ENCODE results near the gene TBC1D1.

Gene TBC1D1

DNA sequence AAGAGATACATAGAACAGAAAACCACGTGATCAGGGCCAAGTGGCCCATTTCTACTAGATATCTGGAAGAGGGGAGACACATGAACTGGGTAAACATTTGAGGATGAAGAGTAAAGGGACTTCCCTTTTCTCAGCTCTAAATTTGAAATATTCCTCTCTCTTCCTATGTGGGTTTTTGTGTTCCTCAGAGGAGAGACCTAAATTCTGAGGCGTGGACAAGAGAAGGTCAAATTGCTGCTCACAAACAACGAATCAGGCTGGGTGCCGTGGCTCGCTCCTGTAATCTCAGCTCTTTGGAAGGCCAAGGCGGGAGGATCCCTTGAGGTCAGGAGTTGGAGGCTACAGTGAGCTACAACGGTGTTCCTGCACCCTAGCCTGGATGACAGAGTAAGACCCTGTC, 285.3 kb downstream of the TBC1D1 start:
- DNase-seq = no peak

DNA sequence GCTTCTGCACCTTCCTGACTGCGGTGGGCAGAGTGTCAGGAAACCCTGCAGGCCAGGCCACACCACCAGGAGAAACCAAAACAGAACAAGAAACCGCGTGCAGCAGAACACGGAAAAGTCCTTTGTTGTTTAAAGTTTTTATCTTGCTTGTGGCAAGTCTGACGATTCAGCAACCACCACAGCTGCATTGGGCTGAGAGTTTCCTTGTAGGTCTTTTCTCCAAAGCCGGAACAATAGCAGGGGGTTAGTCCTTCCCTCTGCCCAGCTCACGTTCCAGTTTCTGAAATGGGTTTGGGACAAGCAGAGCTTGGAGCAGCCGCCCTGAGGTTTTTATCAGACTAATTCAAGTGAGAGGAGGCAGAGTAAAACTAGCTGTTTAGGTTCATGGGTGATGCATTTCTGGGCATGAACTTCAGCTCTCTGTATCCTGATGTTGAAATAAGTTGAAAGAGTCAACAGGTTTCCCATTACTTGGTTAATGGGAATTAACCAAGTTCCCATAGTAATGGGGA, 286.2 kb downstream of the TBC1D1 start:
- DNase-seq = peak in 1 of 2 donors; percentile 31

GRCh38 chr4:38177641-38178391, 286.9 kb downstream of the TBC1D1 start:
- peak in 1 of 2 donors; percentile 34 for DNase-seq

GRCh38 chr4:38178392-38178995, 287.6 kb downstream of the TBC1D1 start:
- no peak for DNase-seq

- DNase-seq = peak; percentile 74 to 82
Measured at GRCh38 chr4:38179690-38180377, 288.9 kb downstream of the TBC1D1 start.

DNA sequence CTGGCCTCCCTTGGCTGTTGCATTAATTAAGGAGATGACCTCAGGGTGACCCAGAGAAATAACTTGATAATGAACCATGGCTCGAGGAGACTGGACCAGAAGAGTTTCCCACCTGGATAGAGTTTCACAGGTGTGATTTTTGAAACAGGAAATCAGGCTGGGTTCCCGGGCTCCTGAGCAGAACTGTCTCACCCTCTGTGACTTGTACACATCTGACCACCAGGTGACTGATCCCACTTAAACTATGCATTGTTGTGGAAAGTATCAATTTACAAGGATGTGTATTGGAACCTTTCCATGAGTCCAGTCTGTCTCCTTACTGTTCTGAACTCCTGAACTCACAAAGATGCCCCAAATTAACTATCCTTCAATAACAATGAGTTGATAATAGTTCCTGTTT, 289.6 kb downstream of the TBC1D1 start:
- DNase-seq = no peak

DNA sequence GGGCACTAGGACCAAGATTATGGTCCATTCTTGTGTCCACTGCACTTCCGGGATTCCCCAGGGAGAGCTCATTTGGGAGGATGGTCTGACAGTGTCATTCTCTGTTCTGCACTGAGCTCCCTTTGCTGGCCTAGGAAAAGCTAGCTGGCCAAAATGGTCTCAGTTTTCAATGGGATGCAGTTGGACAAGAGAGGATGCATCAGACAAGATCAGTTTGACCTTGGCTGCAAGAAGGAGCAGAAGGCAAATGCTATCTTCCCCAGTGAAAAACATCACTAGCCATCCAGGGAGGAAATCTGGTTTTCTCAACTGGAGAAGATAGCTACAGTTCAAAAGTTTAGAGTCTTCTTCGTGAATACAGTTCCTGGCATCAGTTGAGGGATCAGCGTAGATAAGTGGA, 290.4 kb downstream of the TBC1D1 start:
- DNase-seq = no peak

DNA sequence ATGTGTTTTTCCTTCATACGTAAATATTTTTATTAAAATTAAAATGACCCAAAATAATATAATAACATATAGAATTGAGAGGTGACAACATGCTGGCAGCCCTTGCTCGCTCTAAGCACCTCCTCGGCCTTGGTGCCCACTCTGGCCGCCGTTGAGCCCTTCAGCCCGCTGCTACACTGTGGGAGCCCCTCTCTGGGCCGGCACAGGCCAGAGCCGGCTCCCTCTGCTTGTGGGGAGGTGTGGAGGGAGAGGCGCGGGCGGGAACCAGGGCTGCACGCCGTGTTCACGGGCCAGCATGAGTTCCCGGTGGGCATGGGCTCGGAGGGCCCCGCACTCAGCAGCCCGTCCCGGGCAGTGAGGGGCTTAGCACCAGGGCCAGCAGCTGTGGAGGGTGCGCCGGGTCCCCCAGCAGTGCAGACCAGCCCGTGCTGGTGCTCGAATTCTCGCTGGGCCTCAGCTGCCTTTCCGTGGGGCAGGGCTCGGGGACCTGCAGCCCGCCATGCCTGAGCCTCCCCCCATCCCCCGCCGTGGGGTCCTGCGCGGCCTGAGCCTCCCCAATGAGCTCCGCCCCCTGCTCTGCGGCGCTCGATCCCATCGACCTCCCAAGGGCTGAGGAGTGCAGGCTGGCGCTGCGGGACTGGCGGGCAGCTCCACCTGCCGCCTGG, 291.6 kb downstream of the TBC1D1 start:
- DNase-seq = no peak

DNA sequence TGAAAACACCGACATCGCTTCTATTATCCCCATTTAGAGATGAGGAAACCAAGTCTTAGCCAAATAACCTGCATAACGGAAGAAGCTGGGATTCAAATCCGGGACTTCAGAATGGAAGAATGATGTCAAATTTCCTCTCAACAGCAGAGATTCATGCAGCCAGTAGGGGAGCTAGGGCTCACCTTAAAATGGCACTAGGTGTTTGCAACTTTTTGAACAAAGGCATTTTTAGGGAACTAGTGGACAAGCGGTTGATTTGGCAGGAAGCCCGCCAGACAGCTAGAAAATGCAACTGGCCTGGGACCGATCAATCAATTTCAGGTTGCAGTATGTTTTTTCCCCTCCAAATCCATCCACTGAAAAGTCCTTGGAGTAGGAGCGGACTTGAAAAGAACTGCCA, 293.5 kb downstream of the TBC1D1 start:
- DNase-seq = no peak

- DNase-seq = no peak
Measured at GRCh38 chr4:38185406-38186144, 294.7 kb downstream of the TBC1D1 start.

GRCh38 chr4:38188136-38188535, 297.3 kb downstream of the TBC1D1 start:
- DNase-seq = no peak

GRCh38 chr4:38188631-38189101, 297.8 kb downstream of the TBC1D1 start:
- DNase-seq = no peak

Data from inflammatory macrophage (primary cell).